Keratinocyte (primary cell): ENCODE data around the gene NR2F1.

Experiments
- EZH2 ChIP-seq: IDR thresholded peaks from one replicate; pipeline ENCODE4 v1.6.1; 2012; ENCODE audit warnings: inconsistent platforms, mild to moderate bottlenecking, low read length, moderate library complexity
- TF ChIP-seq, protein P1 (sequence below), 3 experiments: IDR thresholded peaks in 1 of 3; conservative IDR thresholded peaks in 1 of 3; optimal IDR thresholded peaks in 1 of 3; 2 replicates in 2 of 3; 3 replicates in 1 of 3; pipeline versions ENCODE3 to v1.5.1; 2011; ENCODE audit warnings: low read length in 3 of 3, mild to moderate bottlenecking in 3 of 3, moderate library complexity in 2 of 3, control low read depth in 1 of 3, inconsistent platforms in 1 of 3; ENCODE audit not compliant: insufficient read depth in 2 of 3; ENCODE audit errors: extremely low read depth in 1 of 3

DNA sequence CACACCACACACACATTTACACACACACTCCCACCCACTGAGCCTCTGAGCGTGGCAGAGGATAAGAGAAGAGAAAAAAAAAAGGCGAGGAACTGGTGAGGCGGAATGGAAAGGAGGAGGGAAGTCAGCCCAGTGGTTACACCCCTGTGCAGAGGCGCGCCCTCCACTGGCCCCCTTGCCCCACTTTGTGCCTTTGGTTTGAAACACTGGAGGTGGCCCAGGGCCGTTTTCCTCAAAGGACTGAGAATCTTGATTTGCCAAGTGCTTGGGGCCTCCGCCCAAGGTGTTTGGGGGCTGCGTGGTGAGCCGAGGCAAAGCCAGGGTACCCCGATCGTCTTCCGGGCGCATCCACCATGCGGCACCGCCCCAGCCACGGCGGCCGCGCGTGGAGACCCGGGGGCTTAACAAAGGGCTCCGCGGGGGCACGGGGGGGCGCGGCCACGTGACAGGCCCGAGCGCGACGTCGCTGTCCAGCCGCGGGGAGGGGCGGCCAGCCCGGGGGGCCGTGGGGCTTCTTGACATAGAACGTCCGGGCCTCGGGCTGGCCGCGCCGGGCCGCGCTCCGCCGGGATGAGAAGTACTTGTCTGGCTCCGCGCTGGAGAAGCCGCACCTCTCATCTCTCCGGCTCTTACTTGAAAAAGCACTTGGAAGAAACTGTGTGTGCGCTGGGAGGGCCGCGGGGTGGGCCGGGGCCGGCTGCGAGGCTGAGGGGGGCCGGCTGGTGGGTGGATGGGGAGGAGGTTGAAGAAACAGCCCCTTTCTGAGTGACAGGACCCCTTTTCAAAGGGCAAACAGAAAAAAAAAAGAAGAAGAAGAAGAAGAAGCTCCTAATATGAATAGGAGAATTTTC lies 21.0 kb downstream of the NR2F1 start:
- TF ChIP-seq, protein P1, sequence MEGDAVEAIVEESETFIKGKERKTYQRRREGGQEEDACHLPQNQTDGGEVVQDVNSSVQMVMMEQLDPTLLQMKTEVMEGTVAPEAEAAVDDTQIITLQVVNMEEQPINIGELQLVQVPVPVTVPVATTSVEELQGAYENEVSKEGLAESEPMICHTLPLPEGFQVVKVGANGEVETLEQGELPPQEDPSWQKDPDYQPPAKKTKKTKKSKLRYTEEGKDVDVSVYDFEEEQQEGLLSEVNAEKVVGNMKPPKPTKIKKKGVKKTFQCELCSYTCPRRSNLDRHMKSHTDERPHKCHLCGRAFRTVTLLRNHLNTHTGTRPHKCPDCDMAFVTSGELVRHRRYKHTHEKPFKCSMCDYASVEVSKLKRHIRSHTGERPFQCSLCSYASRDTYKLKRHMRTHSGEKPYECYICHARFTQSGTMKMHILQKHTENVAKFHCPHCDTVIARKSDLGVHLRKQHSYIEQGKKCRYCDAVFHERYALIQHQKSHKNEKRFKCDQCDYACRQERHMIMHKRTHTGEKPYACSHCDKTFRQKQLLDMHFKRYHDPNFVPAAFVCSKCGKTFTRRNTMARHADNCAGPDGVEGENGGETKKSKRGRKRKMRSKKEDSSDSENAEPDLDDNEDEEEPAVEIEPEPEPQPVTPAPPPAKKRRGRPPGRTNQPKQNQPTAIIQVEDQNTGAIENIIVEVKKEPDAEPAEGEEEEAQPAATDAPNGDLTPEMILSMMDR (optimal IDR thresholded peaks at IDR 0.05 in 1 of 3, IDR thresholded peaks at IDR 0.05 in 1 of 3, conservative IDR thresholded peaks at IDR 0.05 in 1 of 3; ENCODE audit: extremely low read depth in 1 of 3, insufficient read depth in 2 of 3, low read length in 3 of 3): no peak
- TF ChIP-seq EZH2: no peak
